HG03159 (cell line): ENCODE data around the gene PNMA8C.
"Not testable (repeated sequence)": the region's sequence is repeated elsewhere in the genome, so short reads cannot be mapped to it uniquely, and the experiment has no call there.

Experiments used
- ATAC-seq: cut with Tn5 transposase; IDR thresholded peaks from one replicate; pipeline ENCODE4 v1.9.1; 2021; ENCODE audit warnings: mild to moderate bottlenecking, moderate library complexity; ENCODE audit not compliant: unreplicated experiment

Gene PNMA8C

DNA sequence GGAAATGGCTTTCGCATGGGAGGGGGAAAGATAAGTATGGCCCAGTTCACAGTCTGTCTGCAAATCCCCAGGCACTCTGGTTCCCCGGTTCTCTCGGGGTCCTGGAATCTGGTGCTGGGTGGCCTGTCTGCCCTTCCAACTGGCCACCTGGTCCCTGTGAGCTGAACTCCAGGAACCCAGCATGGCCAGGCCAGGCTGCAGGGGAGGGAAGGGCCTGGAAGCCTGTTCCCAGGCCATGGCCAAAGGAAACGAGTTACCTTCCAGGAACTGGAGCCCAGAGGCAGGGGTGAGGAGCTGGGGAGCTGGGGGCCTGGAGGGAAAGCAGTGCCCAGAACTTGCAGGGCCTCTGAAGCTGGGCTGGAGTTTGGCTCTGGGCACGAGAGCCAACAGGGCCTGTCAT is 19.1 kb upstream of the PNMA8C start:
- ATAC-seq: no peak

DNA sequence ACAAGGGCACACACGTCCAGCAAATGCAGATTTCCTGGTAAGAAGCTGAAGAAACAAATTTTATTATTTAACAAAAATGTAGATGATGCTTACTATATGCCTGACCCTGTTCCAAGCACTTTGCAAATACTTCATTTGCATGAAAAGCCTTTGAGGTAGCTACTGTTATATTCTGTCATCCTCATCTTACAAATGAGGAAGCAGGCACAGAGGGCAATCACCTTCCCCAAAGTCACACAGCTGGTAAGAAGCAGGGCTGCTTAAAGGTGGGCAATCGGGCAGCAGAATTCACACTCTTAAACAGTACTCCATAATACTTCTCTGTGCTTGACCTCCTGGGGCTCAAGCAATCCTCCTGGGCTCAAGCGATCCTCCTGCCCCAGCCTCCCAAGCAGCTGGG is 18.3 kb upstream of the PNMA8C start:
- no peak for ATAC-seq

DNA sequence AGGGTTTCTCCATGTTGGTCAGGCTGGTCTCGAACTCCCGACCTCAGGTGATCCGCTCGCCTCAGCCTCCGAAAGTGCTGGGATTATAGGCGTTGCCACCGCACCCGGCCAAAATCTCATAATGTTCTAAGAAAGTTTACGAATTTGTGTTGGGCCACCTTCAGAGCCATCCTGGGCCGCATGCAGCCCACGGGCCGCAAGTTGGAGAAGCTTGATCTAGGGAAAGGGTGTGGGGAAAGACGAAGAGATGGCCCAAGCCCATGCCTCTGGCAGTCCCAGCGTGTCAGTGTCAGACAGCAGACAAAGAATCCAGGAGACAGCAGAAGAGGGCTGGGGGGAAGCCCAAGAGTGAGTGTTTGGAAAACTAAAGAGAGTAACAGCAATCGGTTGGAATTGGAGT is 17.3 kb upstream of the PNMA8C start:
- ATAC-seq: no peak

DNA sequence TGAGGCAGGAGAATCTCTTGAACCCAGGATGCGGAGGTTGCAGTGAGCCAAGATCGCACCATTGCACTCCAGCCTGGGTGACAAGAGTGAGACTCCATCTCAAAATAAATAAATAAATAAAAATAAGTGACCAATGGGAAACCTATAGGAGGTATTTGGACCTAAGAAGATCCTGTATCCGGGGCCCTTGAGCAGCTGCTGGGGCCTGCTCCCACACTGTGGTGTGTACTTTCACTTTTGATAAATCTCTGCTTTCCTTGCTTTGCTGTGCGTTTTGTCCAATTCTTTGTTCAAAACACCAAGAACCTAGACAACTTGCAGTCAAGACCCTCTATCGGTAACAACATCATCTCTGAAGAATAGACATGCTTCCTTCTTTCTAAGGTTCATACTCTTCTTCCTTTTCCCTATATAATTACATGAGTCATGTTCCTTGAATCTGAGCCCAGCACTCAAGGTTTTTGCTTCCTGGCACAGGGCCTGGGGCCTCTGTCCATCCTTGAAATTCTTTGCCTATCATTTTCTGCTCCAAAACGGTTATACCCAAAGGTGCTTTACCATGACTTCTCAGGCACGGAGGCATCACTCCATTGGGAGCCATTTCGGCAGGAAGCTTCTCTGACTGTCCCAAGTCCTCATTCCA is 14.2 kb upstream of the PNMA8C start:
- no peak for ATAC-seq

DNA sequence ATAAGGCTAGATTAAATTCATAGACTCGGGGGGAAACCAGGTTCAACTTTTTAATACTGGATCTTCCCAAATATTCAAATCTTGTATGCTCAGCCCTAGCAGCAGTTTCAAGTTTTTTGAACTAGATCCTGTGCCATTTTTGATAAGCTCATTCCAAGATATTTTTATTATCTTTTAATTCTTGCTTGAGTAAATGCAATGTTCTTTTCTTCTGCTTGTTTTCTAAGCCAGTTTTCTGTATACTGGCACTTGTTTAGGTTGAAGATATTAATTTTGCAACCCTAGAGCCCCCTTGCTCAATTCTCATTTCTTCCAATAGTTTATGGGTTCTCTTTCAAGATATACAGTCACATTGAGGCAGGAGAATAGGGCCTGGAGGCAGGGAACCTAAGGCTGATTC is 13.1 kb upstream of the PNMA8C start:
- ATAC-seq: no peak

DNA sequence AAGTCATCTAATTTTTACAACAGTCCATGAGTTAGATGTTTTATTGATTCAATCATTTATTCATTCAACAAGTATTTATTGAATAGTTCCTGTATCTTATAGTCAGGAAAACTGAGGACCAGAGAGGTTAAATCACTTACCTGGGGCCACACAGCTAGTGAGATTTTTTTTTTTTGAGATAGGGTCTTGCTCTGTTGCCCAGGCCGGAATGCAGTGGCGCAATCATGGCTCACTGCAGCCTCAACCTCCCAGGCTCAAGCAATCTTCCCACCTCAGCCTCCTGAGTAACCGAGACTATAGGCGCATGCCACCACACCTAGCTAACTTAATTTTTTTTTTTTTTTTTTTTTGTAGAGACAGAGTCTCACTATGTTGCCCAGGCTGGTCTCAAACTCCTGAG is 7.0 kb upstream of the PNMA8C start:
- ATAC-seq: not testable (repeated sequence)

DNA sequence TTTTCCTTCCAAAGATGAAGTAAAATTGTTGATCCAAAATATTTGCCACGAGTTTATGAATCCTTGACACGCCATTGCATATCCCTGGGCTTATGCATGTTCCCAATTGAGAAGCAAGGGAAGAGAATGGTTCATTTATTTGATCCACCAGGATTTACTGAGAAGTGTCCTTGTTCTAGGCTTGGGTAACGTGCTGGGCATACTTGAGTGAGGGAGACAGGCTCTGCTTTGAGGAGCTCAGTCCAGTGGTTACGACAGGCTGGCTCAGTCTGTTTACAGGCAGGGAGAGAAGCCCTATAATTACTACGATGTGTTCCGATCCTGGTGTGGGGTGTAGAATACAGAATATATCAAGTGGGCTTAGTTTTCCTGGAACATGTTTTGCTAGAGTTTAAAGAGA is 6.3 kb upstream of the PNMA8C start:
- ATAC-seq: no peak

DNA sequence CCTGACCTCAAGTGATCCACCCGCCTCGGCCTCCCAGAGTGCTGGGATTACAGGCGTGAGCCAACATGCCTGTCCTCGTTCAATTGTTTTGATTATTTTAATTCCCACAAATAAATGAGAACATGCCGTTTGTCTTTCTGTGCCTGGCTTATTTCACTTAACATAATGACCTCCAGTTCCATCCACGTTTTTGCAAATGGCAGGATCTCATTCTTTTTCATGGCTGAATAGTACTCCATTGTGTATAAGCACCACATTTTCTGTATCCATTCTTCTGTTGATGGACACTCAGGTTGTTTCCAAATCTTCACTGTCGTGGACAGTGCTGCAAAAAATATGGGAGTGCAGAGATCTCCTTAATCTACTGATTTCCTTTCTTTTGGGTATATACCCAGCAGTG is 4.7 kb upstream of the PNMA8C start:
- ATAC-seq: not testable (repeated sequence)

DNA sequence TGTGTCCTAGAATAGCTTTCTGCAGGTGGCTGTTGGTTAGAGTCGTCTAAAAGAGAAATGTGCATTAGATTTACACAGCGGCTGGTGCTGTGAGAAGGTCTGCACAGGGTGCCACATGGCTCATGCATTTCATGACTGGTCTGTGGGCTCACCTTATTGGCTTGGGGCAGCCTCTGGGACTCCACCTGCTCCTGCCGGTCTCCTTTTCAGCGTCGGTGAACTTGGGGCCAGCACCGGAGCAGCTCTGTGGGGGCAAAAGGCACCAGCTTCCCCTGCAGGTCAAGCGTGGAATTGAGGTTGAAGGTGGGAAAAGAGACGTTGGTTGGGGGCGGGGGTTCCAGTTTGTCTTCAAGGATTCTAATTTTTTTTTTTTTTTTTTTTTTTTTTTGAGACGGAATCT is 3.1 kb upstream of the PNMA8C start:
- no peak for ATAC-seq

DNA sequence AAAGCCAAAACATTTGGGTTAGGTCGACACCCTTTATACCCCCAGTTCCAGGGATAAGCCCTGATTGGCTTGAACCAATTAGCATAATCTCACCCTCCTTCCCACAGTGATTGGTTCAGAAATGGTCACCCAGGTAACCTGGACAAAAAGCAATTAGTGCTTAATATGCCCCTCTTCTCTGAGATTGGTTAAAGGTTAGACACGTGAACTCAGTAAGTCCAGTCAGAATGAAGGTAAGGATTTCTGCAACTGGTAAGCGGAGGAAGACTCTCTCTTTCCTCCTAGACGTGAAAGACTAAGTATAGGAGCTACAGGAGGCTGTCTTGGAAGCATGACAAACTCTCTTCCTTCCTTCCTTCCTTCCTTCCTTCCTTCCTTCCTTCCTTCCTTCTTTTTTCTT is 1.3 kb upstream of the PNMA8C start:
- ATAC-seq: no peak

DNA sequence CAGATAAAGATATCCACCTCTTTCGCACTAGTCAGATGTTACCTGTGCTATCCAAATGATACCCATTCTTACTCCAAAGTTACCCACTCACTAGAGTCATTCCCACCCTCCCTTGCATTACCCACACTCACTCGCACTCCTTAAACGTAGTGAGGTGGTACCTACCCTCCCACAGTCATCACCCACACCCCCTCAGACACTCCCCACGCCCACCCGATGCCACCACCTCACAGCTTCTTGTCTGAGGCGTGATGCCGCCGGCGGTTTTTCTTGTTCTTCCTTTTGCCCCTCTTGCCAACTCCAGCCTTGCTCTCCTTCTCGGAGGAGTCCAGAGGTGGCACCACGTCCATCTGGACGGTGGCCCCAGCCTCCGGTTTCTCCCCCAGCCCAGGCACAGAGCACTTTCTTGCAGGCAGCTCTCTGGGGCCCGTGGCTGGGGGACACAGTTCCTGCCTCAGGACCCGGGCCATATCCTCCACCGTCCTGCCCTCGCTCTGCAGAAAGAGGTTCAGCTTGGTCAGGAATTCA is 1.2 kb downstream of the PNMA8C start:
- no peak for ATAC-seq

DNA sequence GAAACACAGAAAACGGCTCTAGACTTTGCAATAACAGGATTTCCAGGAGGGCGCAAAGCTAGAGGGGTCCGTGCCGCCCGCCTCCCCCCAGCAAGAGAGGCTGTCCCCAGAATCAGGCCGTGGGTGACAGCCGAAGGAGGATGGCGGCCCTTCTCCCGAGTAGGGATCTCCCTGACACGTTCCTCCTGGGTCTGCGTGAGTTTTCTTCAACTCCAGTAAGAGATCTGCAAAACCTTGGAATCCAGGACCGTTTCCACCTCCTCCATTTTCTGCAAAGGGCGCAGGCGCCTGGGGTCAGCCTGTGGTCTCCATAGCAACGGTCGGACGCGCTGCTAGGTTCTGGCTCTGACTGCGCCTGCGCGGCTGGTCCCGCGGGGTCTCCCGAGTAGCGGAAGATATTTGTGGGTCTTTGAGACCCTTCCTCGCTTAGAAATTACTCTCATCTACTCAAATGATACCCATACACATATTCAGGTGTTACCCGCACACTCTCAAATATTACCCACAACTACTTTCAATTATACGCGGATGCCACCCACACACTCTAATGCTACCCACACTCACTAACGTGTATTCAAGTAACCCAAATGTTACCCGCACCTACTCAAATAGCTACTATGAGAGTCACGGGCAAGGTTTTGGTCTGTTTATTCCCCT is 2.1 kb downstream of the PNMA8C start:
- no peak for ATAC-seq

DNA sequence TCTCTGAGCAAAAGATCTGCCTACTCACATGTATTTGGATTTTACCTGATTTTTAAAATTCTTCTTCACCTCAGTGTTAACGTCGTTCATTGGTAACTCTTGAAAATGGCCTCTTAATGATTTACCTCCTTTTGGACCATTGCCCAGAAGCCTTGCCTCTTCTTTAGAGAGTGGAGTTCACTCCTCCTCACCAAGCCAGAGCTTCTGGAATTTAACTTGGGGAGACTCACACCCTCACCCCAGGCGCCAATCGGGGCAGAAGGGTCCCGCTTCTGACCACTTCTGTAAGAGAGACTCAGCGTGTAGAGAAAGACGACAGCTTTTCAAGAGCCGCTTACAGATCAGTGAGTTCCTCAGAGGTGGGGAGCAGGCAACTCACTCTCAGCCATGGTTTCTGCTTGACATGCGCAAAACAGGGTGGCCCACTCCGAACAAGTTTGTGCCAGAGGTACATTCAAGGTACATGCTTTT is 2.7 kb downstream of the PNMA8C start:
- no peak for ATAC-seq

DNA sequence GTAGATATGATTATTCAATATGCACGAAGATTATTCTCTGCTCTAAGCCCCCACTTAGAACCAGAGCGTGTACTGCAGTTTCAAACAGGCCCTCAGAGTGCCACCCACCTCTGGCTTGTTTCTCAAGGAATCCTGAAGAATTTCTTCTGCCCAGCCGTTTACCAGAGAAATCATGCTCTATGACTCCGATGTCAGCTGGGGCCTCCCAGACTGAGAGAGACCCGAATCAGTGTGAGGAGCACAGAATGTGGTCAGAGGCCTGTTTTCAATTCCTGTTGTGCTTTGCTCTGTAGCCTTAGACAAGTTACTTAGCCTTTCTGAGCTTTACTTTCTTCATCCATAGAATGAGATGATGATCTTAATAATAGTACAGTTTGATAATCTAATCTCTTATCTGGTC is 5.5 kb downstream of the PNMA8C start:
- no peak for ATAC-seq

DNA sequence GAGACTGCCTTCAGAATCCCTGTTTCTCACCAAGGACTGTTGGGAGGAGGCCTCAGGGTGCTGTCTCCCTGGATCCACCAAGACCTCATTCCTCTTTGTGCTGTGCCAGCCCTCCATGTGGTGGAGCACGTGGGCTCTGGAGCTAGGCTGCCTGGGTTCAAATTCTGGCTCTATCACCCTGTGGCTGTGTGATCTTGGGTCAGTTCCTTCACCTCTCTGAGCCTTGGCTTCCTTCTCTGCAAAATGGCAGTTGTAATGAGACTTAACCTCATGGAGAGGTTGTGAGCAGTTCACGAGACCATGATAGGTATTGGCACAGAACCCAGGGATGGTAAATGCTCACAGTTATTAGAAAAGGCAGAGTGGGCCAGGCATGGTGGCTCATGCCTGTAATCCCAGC is 6.4 kb downstream of the PNMA8C start:
- ATAC-seq: no peak

DNA sequence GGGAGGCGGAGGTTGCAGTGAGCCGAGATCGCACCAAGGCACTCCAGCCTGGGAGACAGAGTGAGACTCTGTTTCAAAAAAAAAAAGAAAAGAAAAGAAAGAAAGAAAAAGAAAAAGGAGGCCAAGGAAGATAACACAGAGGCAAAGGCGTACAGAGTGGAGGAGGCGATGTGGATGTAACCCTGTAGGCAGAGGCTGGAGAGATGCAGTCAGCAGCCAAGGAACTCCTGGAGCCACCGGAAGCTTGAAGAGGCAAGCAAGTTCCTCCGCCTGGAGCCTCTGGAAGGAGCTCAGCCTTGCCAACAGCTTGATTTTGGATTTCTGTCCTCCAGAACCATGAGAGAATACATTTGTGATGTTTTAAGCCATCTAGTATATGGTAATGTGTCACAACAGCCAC is 8.7 kb downstream of the PNMA8C start:
- no peak for ATAC-seq

DNA sequence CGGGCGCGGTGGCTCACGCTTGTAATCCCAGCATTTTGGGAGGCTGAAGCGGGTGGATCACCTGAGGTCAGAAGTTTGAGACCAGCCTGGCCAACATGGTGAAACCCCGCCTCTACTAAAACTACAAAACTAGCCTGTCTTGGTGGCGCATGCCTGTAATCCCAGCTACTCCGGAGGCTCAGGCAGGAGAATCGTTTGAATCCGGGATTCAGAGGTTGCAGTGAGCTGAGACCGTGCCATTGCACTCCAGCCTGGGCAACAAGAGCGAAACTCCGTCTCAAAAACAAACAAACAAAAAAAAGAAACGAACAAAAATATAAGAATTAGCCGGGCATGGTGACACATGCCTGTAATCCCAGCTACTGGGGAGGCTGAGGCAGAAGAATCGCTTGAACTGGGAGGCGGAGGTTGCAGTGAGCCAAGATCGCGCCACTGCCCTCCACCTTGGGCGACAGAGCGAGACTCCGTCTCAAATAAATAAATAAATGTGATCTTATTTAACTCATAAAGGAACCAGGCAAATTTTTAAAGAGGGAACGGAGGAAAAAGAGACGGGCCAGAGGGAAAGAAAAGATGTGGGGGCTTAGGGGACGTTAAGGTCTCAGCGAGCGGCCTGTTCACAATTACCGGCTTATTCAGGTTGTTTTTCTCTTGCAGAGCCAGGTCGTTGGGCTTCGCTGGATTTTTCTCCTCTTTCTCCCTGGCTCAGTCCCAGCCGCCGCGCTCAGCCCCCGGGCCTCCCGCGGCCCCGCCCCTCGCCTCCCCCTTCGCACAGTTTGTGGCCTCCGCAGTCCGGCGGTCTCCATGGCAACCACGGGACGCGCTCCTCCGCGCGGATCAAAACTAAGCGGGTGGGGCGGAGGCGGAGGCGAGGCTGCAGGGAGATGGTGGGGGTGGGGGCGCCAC is 12.7 kb downstream of the PNMA8C start:
- ATAC-seq: not testable (repeated sequence)

DNA sequence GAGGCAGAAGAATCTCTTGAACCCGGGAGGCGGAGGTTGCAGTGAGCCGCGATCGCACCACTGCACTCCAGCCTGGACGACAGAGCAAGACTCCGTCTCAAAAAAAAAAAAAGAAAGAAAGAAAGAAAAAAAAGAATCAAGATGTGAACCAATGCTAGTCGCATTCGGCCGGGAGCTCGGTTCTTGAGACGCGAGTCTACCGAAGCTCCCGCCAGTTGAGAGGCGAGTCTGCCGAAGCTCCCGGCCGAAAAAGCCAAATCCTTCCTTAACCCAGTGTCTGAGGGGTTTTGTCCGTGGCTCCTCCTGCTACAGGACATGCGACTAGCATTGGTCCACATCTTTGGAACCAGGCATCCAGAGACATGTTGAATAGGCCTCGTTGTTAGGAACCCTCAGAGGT is 13.8 kb downstream of the PNMA8C start:
- ATAC-seq: not testable (repeated sequence)

DNA sequence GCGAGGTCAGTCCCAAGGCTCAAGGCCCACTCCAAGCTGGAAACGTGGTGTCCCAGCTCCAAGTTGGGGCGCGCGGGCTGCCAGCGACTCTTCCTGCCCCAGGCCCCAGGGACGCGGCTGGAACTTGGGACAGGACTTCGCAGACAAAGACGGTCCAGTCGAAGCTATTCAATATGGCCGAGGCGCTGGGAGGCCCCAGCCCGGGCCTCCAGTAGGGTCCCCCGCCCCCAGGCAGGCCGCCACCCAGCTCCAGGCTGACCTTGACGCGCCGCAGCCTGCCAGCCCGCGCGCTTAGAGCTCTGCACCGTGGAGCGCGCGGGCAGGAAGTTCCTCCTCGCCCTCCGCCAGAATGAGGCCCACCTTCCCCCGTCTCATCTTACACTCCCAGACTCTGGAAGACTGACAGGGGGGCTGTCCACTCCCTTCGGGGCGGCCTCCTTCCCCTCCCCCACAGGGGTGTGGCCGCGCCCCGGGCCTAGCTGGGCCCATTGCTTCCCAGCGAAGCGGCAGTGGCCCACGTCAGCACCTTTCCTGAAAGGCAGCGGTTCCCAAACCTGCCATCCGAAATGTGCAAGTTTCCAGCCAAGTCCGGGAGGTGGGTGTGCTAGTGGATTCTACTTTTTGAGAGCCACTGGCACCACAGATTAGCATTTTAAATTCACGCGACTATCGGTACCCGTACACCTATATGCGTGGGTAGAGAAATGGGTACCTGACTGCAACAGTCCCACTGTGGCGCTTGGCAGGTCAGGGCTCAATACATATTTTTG is 15.3 kb downstream of the PNMA8C start, which contains the start of gene CCDC8:
TSS of gene CCDC8 (minus strand) at position 303 of the 770 bp plus-strand sequence. CDS start 754 bp downstream, outside the sequence.
- no peak for ATAC-seq

DNA sequence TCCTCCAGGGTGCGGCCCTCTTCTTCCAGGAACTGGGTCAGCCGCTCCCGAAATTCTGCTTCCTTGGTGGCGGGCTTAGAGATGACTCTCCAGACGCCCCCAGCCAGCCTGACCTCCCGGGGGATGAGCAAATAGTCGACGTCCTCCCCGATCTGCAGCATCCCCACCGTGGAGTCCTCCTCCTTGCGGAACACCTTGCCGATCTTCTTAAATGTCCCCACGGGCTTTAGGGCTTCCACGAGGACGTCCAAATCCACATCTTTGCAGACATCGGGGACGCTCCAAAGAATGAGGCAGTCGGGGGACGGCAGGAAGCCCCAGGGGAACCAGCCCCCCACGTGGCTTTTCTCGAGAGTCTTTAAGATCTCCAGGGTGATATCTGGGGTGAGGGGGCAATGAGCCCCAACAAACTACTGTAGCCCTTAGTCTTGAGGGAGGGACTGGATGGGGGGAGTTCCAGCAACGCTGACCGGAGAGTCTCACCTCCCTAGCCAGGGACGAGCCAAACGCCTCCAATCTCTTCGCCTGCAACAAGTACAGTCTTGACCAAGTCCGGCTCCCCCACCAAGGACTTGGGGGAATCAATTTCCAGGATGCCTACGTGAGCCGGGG is 16.0 kb downstream of the PNMA8C start:
- no peak for ATAC-seq
